Renal cortical epithelial cell (primary cell): Measurements from ENCODE around the gene JAG2. TPM values are rescaled to one million over a fixed set of nuclear protein-coding genes. Genes with fewer than 3 reads are reported as not detected.

Experiments
- DNase-seq: peaks from one replicate; pipeline ENCODE4 v3.0.0-alpha.2; 2011; ENCODE audit warnings: low read depth
- total RNA-seq: library from RNA; depleted of rRNA; stranded (reverse); fragments of >200 nt; gene quantifications from 2 replicates; pipeline ENCODE4 v1.2.3, GENCODE V29; 2014

The JAG2 gene
- total RNA-seq, 1 donor from 2014 or later, result 4.2 TPM

DNA sequence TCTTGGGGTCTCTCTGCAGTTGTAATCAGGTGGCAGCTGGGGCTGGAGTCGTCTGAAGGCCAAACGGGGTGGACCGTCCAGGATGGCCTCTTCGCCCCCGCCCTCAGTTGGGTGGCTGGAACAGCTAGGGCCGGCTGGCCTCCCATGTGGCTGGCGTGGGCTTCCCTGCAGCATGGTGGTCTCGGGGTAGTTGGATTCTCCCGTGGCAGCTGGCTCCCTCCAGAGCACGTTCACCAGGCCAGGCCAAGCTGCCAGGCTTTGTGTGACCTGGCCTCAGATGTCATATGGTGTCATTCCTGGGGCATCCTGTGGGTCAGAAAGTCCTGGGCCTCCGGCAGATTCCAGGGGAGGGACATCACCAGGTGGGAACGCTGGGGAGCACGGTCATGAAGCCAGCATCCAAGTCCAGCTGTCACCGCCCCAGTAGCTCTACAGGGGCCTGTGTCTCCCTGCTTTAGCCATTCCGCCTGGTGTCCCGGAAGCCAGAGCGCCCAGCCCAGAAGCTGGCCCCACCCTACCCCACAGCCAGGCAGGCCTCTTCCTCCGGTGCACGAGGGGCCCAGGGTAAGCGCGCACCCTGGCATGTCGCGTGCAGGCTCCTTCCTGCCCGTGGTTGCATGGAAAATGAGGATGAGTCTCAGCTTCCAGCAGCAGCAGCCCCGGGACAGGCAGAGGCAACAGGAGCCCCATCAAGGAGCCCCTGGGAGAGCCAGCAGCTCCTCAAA lies 13.9 kb upstream of the JAG2 start:
- DNase-seq, result no peak

DNA sequence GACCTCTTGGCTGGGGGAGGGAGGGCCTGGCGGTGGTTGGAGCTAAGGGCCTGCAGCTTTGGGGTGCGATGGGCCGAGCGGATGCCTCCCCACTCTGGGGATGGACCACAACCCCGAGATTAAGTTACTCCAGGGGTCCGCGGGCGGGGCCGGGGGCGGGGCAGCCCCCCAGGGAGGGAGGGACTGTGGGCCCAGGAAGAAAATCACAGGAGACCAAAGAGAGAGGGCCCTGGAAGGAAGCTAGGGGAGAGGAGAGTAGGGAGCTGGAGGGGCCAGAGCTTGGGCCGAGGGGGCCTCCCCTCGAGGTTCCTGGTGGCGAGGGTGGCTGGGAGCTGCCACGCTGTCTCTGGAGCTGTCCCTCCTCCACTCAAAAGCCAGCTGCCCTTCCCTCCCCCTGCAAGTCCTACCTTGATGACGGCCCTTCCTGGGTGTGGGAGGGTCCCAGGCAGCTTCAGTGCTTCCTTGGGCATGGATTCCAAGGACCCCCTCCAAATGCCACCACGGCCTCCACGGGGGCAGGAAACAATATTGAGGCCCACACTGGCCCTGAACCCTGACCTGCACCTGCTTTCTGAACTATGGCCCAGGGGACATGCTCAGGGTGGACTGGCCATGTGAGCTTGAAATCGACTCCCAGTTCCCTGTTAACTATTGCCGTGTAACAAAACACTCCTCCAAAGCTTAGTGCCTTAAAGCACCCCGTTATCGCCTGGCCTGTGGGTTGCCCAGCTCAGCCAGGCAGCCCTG lies 13.1 kb upstream of the JAG2 start:
- DNase-seq, result no peak

DNA sequence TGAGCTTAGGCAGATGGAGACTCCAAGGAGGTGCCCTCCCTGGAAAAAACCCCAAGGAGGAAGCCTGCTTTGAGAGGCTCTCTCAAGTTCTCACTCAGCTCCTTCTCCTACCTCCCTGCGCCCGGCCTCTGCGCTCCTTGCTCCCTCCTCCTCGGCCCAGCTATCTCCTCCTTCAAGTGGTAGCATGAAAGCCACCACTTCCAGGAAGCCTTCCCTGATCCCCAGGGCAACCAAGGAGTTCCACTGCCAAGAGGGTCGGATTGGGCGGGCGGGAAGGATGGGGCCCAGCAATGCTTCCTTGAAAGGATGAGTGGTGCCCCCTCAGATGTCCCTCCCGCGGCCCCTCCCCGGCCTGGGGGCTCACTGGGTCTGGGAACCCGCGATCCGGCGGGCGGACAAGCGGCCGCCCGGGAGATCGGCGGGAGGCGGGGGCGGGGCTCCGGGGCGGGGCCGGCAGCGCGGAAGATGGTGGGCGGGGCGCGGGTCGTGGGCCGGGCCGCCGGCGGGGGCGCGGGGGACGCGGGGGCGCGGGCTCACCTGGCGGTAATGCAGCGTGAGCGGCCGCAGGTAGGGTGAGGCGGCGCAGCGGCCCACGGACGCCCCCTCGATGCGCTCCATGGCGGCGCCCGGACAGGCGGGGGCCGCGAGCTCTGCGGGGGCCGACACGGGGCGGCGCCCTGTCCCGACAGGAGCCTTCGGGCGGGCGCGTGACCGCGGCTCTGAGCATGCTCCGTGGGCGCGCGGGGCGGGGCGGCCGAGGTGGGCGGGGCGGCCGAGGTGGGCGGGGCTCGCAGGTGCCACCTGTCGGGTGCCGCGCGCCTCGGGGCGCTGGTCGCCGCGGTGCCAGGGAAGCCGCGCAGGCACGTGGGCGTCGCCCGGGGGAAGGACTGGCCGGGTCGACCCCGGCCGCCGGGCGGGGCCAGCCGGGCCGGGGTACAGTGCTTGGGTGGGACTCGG lies 12.3 kb upstream of the JAG2 start, which contains the start of gene NUDT14:
NUDT14 (minus strand) TSS at position 721 of the 957 bp plus-strand sequence; CDS start at position 618, 103 bp downstream.
- DNase-seq, result no peak

DNA sequence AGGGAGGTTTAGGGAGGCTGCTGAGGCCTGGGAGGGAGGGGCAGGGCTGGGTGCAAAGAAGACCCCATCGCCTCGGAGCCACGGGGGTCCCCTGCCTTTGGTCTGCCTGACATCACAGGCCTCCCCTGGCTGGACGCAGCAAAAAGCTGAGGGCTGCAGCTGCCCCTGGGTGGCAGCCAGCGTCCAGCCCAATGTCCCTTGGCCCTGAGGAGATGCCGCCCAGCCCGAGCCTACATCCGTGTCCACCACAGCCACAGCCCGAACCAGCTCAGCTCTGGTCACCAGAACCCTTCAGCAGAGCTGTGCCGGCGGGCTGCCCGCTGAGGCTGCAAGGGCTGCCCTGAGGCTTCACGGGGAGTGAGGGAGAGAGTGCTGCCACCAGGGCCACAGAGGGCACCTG lies 10.6 kb upstream of the JAG2 start:
- DNase-seq, result no peak

DNA sequence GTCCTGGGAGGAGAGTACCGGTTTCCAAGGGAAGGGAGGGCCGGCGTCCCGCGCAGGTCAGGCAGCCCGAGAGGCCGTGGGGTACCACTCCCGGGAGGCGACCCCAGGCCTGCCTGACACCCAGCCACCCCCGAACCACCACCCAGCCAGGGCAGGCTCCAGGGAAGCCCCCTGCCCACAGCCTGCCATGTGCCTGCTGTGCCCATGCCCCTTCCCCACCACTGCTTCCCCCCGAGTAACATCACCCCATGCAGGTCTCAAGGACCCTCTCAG lies 10.2 kb upstream of the JAG2 start:
- no peak for DNase-seq

DNA sequence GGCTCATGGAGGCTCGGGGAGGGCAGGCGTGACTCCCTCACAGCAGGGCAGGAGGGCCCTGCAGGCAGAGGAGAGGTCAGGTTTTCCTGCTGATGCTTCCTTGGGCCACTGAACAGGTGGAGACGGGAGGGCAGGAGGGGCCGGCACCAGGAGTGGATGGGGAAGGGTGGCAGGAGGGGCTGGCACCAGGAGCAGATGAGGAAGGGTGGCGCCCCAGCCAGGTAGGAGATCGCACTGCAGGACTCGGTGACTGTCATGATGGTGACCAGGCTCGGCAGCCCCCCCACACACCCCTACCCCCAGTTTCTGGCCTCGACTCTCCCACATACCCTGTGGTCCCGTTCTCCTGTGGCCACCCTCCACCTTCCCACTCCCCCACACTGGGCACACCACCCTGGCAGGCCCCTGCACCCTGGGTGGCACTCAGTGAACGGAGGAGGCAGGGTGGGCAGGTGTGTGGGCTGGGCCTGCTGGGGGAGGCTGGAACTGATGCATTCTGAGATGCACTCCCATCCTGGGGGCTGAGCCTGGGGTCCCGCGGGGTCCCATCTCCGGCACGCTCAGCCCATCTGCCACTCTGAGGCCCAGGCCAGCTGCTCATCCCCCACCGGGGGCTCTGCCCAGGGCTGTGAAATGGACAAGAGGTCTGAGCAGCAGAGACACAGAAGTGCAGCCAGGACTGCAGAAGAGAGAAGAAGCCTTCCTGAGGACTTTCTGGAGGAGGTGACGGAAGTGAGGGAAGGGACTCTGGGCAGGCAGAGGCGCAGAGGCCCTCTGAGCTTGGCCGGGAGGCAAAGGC lies 9.7 kb upstream of the JAG2 start:
- no peak for DNase-seq

DNA sequence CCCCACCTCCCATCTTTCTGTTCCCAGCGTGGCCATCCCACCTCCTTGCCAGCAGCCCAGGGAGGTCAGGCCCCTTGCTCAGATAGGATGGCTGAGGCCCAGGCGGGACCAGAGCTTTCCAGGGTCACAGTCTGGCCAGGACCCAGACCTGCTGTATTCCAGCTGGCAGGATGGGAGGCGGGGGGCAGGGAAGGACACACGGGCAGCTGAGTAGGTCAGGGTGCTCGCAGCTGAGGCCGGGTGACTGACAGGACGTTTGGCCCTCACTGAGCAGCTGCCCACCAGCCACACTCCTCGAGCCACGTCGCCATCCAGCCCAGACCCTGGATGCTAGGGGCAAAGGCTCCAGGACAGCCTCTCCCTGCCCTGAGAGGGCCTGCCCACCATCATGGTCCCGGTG lies 8.5 kb upstream of the JAG2 start:
- no peak for DNase-seq

DNA sequence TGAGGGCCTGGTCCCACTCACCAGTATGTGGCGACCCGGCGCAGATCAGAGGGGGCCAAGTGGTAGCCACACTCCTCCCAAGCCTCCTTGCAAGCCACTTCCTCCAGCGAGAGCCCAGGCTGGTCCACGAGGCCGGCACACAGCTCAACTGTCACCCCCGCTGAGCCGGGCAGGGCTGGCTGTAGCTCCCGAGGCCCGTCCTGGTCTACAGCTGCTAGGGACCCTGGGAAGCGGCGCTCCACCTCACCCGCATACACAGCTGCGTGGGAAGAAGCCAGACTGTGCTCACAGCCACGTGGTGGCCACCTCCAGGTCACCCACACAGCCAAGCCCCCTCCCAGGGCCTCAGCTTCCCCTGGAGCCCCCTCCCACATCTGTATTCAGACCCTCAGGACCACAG lies 7.9 kb upstream of the JAG2 start:
- DNase-seq, result no peak

DNA sequence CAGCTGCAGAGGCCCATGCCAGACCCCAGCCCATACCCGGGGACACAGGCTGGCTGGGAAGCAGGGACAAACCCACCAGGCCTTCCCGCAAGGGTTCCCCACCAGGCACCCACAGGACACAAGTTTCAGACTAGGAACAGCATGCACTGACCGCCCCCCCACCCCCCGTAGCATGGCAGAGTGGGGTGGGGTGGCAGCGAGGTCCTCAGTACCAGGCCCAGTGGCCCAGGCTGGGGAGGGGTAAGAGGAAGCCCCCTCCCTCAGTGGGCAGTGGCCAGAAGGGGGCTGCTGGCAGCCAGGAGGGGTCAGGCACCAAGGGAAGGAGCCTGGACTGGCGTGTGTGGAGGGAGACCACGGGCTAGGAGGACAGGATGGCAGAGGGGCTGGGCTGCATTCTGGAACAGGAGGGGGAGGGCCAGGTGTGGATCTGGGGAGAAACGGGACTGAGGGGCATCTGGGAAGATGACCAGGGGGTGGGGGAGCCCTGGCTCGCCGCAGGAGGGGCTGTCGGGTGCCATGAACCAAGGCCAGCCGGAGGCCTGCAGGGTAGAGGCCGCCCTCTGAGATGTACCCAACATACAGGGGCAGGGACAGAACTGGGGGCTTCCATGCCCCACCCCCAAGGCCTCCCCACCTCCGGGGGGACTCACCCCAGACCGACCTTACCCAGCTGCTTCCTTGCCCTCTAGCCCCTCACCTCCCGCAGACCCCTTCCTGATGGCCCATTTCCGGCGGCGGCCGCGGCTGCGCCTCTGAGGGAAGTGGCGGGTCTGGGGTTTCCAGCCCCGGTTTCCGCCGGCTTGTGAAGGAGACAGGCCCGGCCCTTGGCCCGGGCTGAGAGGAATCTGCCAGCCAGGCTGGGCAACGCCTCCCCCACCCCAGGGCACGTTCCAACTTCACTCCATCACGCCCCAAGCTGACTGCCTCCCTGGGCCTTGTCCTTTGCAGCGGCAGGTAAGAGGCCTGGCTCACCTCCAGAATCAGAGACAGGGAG lies 5.6 kb upstream of the JAG2 start:
- no peak for DNase-seq

DNA sequence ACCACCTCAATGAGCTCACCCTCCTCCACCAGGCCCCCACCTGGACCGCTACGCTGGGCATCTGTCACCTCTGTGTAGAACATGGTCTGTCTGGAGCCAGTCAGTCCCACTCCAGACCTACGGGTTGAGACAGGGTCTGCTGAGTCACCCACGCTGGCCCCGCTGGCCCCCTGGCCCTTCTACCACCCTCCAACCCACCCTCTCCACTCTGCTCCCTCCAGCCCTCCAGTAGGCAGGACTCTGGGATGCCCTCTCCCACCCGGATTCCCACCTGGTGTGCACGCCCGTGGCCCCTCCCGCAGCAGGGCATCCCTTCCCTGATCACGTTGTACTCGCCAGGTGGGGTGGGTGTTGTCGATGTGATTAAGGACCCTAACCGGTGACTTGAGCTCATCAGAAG lies 4.6 kb upstream of the JAG2 start:
- no peak for DNase-seq

DNA sequence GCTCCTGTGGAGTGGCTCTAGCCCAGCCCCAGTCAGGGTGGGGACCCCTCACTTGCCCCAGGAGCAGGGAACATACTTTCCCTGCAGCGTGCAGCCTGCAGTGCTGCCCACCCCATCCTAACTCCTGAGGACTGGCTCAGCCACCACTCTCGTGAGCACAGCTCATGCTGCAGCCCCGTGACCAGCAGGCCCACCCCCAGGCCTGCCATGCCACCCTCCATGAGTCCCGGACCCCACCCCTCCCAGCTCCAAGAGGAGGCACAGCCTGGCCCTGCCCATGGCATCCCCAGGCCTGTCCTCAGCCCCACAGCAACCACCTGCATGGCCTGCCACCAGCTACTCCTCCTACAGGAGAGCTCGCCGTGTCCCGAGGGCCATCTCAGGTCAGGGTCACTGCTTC lies 3.9 kb upstream of the JAG2 start:
- DNase-seq, result no peak

DNA sequence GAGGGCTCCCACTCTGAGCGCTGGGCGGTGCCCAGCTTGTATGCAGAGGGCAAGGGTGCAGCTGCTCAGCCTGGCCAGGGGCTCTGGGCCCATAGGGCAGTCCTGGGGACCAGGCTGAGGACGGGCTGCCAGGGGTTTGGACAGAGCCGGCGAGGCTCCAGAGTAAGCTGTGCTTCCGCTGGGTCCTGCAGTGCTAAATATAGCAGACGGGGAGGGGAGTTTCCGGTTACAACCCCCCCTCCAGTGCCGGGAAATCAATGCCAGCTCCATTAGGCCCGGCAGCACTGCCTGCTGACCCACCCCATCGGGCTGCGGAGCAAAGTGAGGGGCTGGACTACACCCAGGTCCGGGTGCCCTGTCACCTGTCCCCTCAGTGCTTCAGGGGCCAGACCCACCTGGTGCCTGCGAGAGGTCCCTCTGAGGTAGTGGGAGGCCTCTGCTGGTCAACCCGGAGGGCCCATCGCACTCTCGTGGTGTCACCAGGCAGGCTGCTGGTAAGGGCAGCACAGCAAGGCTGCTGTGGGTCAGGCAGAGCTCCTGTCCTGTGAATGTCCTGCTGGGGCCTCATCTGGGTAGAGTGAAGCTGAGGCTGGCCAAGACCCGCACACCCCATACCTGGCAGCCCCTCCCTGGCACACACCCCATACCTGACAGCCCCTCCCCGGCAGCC lies 2.6 kb upstream of the JAG2 start:
- no peak for DNase-seq

DNA sequence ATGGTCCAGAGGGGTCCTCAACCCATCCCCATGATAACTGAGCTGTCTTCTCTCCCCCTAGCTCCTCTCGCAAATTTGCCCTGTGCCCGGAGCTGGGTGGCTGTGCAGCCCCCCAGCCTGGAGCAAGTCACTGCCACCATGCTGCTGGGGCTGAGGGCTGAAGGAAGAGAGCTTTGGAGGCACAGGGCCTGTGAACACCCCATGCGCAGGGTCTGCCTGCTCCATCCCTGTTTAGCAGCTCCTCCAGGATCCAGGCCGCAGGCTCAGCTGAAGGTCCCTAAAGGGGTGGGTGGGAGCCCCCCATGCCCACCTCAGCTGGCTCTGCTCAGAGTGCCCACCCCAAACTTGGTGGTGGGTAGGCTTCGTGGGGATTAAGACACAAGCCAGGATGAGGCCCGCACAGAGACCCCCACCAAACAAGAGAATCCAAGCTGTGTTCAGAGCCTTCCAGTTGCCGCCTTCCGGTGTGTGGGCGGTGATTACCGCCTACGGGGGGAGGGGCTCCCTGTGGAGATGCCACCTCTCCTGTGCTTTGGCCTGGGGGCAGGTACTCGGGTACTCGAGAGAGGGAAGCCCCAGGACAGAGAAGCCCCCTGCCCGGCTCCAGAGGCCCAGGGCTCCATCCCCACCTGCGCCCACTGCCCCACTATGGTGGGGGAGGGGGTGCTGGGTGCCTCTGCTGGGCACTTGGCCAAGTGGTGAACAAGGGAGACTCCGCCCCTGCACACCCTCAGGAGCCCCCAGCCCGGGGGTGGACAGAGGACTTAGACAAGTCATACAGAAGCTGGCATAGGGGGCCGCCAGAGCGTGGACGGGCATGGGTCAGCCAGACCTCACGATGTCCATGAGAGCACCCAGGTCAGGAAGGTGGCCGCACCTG lies 1.4 kb upstream of the JAG2 start:
- no peak for DNase-seq

DNA sequence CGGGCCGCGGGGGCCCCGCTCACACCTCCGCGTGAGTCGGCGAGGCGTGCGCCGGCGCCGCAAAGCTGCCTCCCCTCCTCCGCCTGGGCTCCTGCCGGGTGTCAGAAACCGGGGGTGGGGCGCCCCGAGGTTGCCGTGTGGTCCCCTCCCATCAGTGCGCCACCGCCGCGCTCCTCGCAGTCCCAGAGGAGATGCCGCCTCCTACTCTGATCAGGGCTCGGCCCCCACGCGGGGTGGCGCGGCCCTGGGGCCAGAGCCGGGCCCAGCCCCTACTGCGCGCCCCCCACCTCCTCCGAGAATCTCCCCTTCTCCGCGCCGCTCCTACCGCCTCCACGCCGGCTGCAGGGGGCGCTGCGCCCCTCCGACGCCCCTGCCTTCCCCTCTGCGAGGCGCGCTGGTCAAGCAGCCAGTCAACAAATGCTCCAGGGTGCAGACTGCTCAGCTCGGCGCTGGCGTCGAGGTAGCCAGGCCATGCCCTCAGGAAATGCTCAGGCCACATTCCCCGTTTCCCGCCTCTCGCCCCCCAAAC lies 467 bp upstream of the JAG2 start:
- no peak for DNase-seq

DNA sequence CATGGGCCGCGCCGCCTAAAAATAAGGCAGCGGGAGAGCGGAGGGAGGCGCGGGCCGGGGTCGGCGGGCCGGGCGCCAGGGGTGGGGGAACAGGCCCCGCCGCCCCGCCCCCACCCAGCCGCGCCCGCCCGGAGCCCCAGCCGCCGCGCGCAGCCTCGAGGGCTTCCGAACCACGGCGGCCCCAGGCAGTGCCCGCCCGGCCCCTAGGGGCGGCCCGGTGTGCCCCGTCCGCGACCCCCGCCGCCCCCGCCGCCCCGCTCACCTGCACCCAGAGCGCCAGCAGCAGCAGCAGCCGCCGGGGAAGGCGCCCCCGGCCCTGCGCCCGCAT lies 519 bp downstream of the JAG2 start:
- no peak for DNase-seq

DNA sequence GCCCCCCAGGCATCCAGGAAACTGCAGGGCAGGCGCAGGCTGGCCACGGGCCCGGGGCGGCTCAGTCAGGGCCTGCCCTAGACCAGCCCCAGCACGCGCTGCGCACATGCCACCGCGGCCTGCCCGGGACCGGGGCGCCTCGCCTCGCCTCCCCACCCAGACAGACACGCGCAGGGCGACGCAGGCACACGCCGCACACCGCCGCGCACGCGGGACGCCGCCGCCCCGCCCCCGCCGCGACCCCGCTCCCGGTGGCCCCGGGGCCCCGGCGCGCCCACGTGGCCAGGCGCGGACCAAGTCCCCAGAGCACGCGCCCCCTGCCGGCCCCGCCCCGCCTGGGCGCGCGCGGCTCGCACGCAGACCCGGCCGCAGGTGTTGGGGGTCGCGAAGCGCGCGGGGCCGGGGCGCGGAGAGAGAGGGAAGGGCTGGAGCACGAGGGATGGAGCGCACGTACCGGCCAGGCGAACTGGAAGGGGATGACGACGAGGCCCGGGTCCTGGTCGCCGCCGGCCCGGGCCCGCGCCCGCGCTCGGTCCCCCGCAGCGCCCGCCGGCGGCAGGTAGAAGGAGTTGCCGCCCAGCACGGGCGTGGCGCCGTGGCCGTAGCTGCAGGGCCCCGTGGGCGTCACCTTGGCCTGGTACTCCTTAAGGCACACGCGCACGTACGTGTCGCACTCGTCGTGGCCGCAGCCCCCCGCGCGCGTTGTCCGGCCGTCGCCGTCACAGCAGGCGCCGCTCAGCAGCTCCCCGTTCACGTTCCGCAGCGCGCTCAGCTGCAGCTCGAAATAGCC lies 1.1 kb downstream of the JAG2 start:
- DNase-seq, result no peak

DNA sequence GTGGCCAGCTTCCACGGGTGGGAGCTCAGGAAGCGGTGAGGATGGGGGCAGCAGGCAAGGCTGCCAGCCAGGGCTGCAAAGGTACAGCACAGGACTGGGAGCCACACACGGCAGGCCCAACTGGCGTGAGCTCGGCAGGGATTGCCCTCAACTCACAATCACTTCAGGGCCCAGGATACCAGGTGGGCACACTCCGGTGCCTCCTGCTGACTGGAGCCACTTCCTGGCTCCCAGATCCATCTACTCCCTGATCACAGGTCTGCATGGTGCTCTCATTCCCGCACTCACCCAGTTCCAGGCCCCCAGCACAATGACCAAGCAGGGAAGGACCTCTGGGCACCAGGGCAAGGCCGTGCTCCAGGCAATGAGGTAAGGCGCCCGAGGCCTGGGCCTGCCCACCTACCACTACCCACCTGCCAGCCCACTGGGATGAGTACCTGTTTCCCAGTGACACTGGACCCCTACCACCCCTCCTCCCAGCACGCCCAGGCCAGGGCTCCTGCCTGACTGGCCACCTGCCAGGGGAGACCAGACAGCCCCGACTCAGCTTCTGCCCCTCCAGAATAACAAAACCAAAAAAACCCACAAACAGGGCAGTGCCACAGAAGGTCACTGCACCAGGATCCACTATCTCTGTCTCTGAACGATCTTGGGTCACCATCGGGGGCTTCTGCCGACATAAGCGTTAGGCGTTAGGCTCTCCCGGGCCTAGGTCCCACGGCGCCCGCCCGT lies 1.8 kb downstream of the JAG2 start:
- DNase-seq, result no peak
